Measurements from ENCODE around the gene C10orf90.

DNA sequence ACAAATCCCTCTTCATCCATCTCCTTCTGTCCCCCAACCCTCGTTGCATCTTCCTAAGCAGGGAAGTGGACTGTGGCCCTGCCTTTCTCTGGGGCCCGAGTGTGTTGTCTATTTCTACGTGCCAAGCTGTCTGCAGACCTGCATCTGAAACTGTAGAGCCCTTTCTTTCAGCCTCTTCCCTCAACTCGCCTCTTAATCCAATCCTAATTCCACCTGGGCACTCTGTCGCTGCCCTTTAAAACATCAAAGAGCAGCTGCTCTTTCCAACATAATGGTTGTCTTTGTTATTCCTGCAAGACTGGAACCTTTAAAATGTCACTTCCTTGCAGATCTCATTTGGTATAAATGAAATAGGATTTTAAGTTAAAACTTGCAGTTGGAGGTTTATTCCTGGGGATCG lies 260.7 kb downstream of the C10orf90 start:
- TF ChIP-seq, protein P1, sequence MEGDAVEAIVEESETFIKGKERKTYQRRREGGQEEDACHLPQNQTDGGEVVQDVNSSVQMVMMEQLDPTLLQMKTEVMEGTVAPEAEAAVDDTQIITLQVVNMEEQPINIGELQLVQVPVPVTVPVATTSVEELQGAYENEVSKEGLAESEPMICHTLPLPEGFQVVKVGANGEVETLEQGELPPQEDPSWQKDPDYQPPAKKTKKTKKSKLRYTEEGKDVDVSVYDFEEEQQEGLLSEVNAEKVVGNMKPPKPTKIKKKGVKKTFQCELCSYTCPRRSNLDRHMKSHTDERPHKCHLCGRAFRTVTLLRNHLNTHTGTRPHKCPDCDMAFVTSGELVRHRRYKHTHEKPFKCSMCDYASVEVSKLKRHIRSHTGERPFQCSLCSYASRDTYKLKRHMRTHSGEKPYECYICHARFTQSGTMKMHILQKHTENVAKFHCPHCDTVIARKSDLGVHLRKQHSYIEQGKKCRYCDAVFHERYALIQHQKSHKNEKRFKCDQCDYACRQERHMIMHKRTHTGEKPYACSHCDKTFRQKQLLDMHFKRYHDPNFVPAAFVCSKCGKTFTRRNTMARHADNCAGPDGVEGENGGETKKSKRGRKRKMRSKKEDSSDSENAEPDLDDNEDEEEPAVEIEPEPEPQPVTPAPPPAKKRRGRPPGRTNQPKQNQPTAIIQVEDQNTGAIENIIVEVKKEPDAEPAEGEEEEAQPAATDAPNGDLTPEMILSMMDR (IDR thresholded peaks at IDR 0.05): no peak
- TF ChIP-seq POLR2A (IDR thresholded peaks at IDR 0.05): no peak
